ENCODE data around the gene TTC23. TPM values are rescaled to one million over a fixed set of nuclear protein-coding genes. Genes with fewer than 3 reads are reported as not detected.

Gene TTC23
- total and polyA plus RNA-seq, 7 donors, result 2.1 to 11.2 (median 7.8) TPM

- intact Hi-C loops (cut with DNase I), result no loop called here
- no peaks in the 10 kb centered on the region for H3K4me1 ChIP-seq
- WGBS, 3 donors, result 52 to 67% (median 60%) methylated on average over 3 of the region's 3 CpGs
- H3K4me3 ChIP-seq, result no peak overlapping the region
- DNase-seq, result no peak
- no peak overlapping the region for H3K27ac ChIP-seq
- H3K9me3 ChIP-seq, result no peaks in the 10 kb centered on the region
- peaks cover 0 to 20% of the 10 kb centered on the region in 2 donors for H3K36me3 ChIP-seq (ENCODE audit: insufficient read depth in 1 of 2, low read depth in 1 of 2)
- H3K27me3 ChIP-seq (ENCODE audit: insufficient read depth in 3 of 3, low read length in 2 of 3), result no peaks in the 10 kb centered on the region
- ATAC-seq, result no peak
- no peak for TF ChIP-seq CTCF (IDR thresholded peaks at IDR 0.05)
Observed at GRCh38 chr15:99157456-99157855, 91.9 kb downstream of the TTC23 start.

GRCh38 chr15:99155961-99156443, 93.4 kb downstream of the TTC23 start:
- H3K4me3 ChIP-seq, result no peak overlapping the region

GRCh38 chr15:99154271-99154670, 95.1 kb downstream of the TTC23 start:
- H3K36me3 ChIP-seq (ENCODE audit: insufficient read depth in 1 of 2, low read depth in 1 of 2), result peaks cover 0 to 11% of the 10 kb centered on the region in 2 donors
- no peak for TF ChIP-seq CTCF (IDR thresholded peaks at IDR 0.05)
- peaks cover 1% of the 10 kb centered on the region for H3K4me1 ChIP-seq
- no peak for ATAC-seq
- no peak overlapping the region for H3K4me3 ChIP-seq
- H3K27me3 ChIP-seq (ENCODE audit: insufficient read depth in 3 of 3, low read length in 2 of 3), result no peaks in the 10 kb centered on the region
- DNase-seq, result no peak
- intact Hi-C loops (cut with DNase I), result no loop called here
- H3K9me3 ChIP-seq, result no peaks in the 10 kb centered on the region
- no peak overlapping the region for H3K27ac ChIP-seq
- WGBS, 3 donors, result 61 to 66% (median 61%) methylated on average over 2 of the region's 2 CpGs

More at GRCh38 chr15:99155961-99156443, 93.4 kb downstream of the TTC23 start:
- Histone ChIP-seq H3K9me3 (no peaks in the 10 kb centered on the region), H3K36me3 (ENCODE audit: insufficient read depth in 1 of 2, low read depth in 1 of 2) (peaks cover 0 to 11% of the 10 kb centered on the region in 2 donors), H3K27ac (no peak overlapping the region), H3K27me3 (ENCODE audit: insufficient read depth in 3 of 3, low read length in 2 of 3) (no peaks in the 10 kb centered on the region), H3K4me1 (no peaks in the 10 kb centered on the region)
- DNase-seq, result no peak
- intact Hi-C loops (cut with DNase I), result no loop called here
- ATAC-seq, result peak in 3 of 4 donors; percentile 27 to 71 (median 32)
- TF ChIP-seq CTCF (IDR thresholded peaks at IDR 0.05), result no peak
- WGBS, 3 donors, result 67 to 76% (median 68%) methylated on average over 9 of the region's 9 CpGs

- Histone ChIP-seq H3K4me1 (peaks cover 12% of the 10 kb centered on the region), H3K4me3 (no peak overlapping the region), H3K27ac (no peak overlapping the region), H3K36me3 (ENCODE audit: insufficient read depth in 1 of 2, low read depth in 1 of 2) (peaks cover 0 to 11% of the 10 kb centered on the region in 2 donors), H3K9me3 (no peaks in the 10 kb centered on the region), H3K27me3 (ENCODE audit: insufficient read depth in 3 of 3, low read length in 2 of 3) (no peaks in the 10 kb centered on the region)
- intact Hi-C loops (cut with DNase I), result no loop called here
- no peak for ATAC-seq
- 53 to 77% (median 55%) methylated on average over 6 of the region's 6 CpGs for WGBS, 3 donors
- DNase-seq, result no peak
- TF ChIP-seq CTCF (IDR thresholded peaks at IDR 0.05), result no peak
Observed at GRCh38 chr15:99153026-99153535, 96.3 kb downstream of the TTC23 start.

- peaks cover 0 to 7% of the 10 kb centered on the region in 2 donors for H3K36me3 ChIP-seq (ENCODE audit: insufficient read depth in 1 of 2, low read depth in 1 of 2)
- intact Hi-C loops (cut with DNase I), result loop anchor here in 1 of 2 donors (2.0 kb wide), 1 partner anchor 14 kb away; no protein-coding TSS in a partner anchor
Observed at GRCh38 chr15:99151156-99151555, 98.2 kb downstream of the TTC23 start.

More at GRCh38 chr15:99151156-99151555, 98.2 kb downstream of the TTC23 start:
- H3K9me3 ChIP-seq, result no peaks in the 10 kb centered on the region
- ATAC-seq (no peak), DNase-seq (no peak)
- H3K4me3 ChIP-seq, result no peak overlapping the region
- no peak overlapping the region for H3K27ac ChIP-seq
- peaks cover 12% of the 10 kb centered on the region for H3K4me1 ChIP-seq
- TF ChIP-seq CTCF (IDR thresholded peaks at IDR 0.05), result no peak
- H3K27me3 ChIP-seq (ENCODE audit: insufficient read depth in 3 of 3, low read length in 2 of 3), result no peaks in the 10 kb centered on the region
- 52 to 76% (median 68%) methylated on average over 2 of the region's 2 CpGs for WGBS, 3 donors
